ENCODE data around the gene PTCD1.

- no peak for TF ChIP-seq SP1 (IDR thresholded peaks at IDR 0.05)
- no peak for TF ChIP-seq TARDBP (IDR thresholded peaks at IDR 0.05)
- no peak for TF ChIP-seq HDGF (IDR thresholded peaks at IDR 0.05; ENCODE audit: borderline replicate concordance)
- no peak for TF ChIP-seq FOXA1 (IDR thresholded peaks at IDR 0.05)
- TF ChIP-seq NFRKB (IDR thresholded peaks at IDR 0.05), result no peak
- no peak for TF ChIP-seq BHLHE40 (IDR thresholded peaks at IDR 0.05; ENCODE audit: borderline replicate concordance)
- no peak for TF ChIP-seq ZNF384 (IDR thresholded peaks at IDR 0.05)
- TF ChIP-seq L3MBTL2 (conservative IDR thresholded peaks at IDR 0.05), result no peak
Measured at GRCh38 chr7:99457650-99458493, 19.3 kb upstream of the PTCD1 start.
